ENCODE data around the gene FREM1. TPM values are rescaled to one million over a fixed set of nuclear protein-coding genes. Genes with fewer than 3 reads are reported as not detected.

FREM1 gene
- total RNA-seq, 2 donors from 2014 or later, result 2.0 to 2.6 TPM

GRCh38 chr9:14730461-14730898 lies 179.7 kb downstream of the FREM1 start:
- TF ChIP-seq POLR2A (IDR thresholded peaks at IDR 0.05) (no peak), POLR2AphosphoS5 (IDR thresholded peaks at IDR 0.05) (no peak), CTCF (IDR thresholded peaks at IDR 0.05) (no peak)
- Histone ChIP-seq H3K27me3 (replicated peaks; ENCODE audit: insufficient read depth) (no peaks in the 10 kb centered on the region), H3K9me3 (no peaks in the 10 kb centered on the region), H3K4me1 (replicated peaks) (no peaks in the 10 kb centered on the region), H3K4me3 (no peak overlapping the region), H3K36me3 (no peaks in the 10 kb centered on the region), H3K27ac (no peak overlapping the region)
- intact Hi-C loops (cut with DNase I), result no loop called here
- no peak for DNase-seq (ENCODE audit: low spot score)
- WGBS, result 86% methylated on average over 2 of the region's 2 CpGs

GRCh38 chr9:14723301-14723700 lies 186.9 kb downstream of the FREM1 start:
- DNase-seq (ENCODE audit: low spot score), result no peak
- H3K27ac ChIP-seq, result no peak overlapping the region
- no peaks in the 10 kb centered on the region for H3K9me3 ChIP-seq
- H3K27me3 ChIP-seq (replicated peaks; ENCODE audit: insufficient read depth), result no peaks in the 10 kb centered on the region
- H3K4me1 ChIP-seq (replicated peaks), result no peaks in the 10 kb centered on the region
- 75% methylated on average over 4 of the region's 4 CpGs for WGBS
- intact Hi-C loops (cut with DNase I), result no loop called here
- H3K4me3 ChIP-seq, result no peak overlapping the region
- no peak for TF ChIP-seq POLR2AphosphoS5 (IDR thresholded peaks at IDR 0.05)
- no peaks in the 10 kb centered on the region for H3K36me3 ChIP-seq

GRCh38 chr9:14722391-14723035 lies 187.7 kb downstream of the FREM1 start, which contains the start of gene CER1:
CER1 (minus strand) TSS chr9:14722733; CDS start chr9:14722672, 61 bp downstream.
- H3K4me1 ChIP-seq (replicated peaks), result no peaks in the 10 kb centered on the region
- H3K36me3 ChIP-seq, result no peaks in the 10 kb centered on the region
- H3K27ac ChIP-seq, result no peak within 1 kb of the TSS
- H3K27me3 ChIP-seq (replicated peaks; ENCODE audit: insufficient read depth), result no peaks in the 10 kb centered on the region
- no peak within 1 kb of the TSS for H3K4me3 ChIP-seq
- H3K9me3 ChIP-seq, result no peaks in the 10 kb centered on the region
- 47% methylated on average over 7 of the region's 7 CpGs for WGBS
- TF ChIP-seq CTCF (IDR thresholded peaks at IDR 0.05) (no peak), POLR2AphosphoS5 (IDR thresholded peaks at IDR 0.05) (no peak), POLR2A (IDR thresholded peaks at IDR 0.05) (no peak)
- DNase-seq (ENCODE audit: low spot score), result no peak
- intact Hi-C loops (cut with DNase I), result no loop called here

- Histone ChIP-seq H3K36me3 (no peaks in the 10 kb centered on the region), H3K4me3 (no peak overlapping the region), H3K4me1 (replicated peaks) (no peaks in the 10 kb centered on the region), H3K27ac (no peak overlapping the region), H3K9me3 (no peaks in the 10 kb centered on the region), H3K27me3 (replicated peaks; ENCODE audit: insufficient read depth) (no peaks in the 10 kb centered on the region)
- TF ChIP-seq POLR2AphosphoS5 (IDR thresholded peaks at IDR 0.05) (no peak), CTCF (IDR thresholded peaks at IDR 0.05) (no peak), POLR2A (IDR thresholded peaks at IDR 0.05) (no peak)
- WGBS, result 61% methylated on average over 8 of the region's 8 CpGs
- no peak for DNase-seq (ENCODE audit: low spot score)
- intact Hi-C loops (cut with DNase I), result no loop called here
Measured at GRCh38 chr9:14719231-14719923, 190.9 kb downstream of the FREM1 start.

GRCh38 chr9:14715102-14715501 lies 195.1 kb downstream of the FREM1 start:
- H3K4me3 ChIP-seq, result no peak overlapping the region
- intact Hi-C loops (cut with DNase I), result no loop called here
- 67% methylated on average over 4 of the region's 4 CpGs for WGBS
- DNase-seq (ENCODE audit: low spot score), result no peak
- no peaks in the 10 kb centered on the region for H3K36me3 ChIP-seq
- no peak overlapping the region for H3K27ac ChIP-seq
- H3K27me3 ChIP-seq (replicated peaks; ENCODE audit: insufficient read depth), result no peaks in the 10 kb centered on the region
- TF ChIP-seq POLR2AphosphoS5 (IDR thresholded peaks at IDR 0.05), result no peak
- no peak for TF ChIP-seq CTCF (IDR thresholded peaks at IDR 0.05)
- no peak for TF ChIP-seq POLR2A (IDR thresholded peaks at IDR 0.05)
- H3K4me1 ChIP-seq (replicated peaks), result no peaks in the 10 kb centered on the region
- H3K9me3 ChIP-seq, result no peaks in the 10 kb centered on the region
